Kidney epithelial cell (primary cell): ENCODE results near the gene VAMP5. TPM values are rescaled to one million over a fixed set of nuclear protein-coding genes. Genes with fewer than 3 reads are reported as not detected.
"Not testable (repeated sequence)": the region's sequence is repeated elsewhere in the genome, so short reads cannot be mapped to it uniquely, and the experiment has no call there.

ENCODE experiments used
- DNase-seq: peaks from one replicate; pipeline ENCODE4 v3.0.0-alpha.2; 2010; ENCODE audit warnings: low read depth
- H3K27me3 ChIP-seq: 2 replicates; pipeline ENCODE4 v1.6.0; 2011; ENCODE audit warnings: low read length; ENCODE audit not compliant: control insufficient read depth, insufficient read depth
- H3K36me3 ChIP-seq: 2 replicates; pipeline ENCODE4 v1.5.1; 2011; ENCODE audit warnings: low read length; ENCODE audit not compliant: control insufficient read depth, insufficient read depth
- H3K4me3 ChIP-seq: 2 replicates; pipeline ENCODE4 v1.5.1; 2011; ENCODE audit warnings: low read depth, mild to moderate bottlenecking, control low read depth, low read length
- CTCF ChIP-seq: IDR thresholded peaks from 2 replicates; pipeline ENCODE4 v1.5.1; 2011; ENCODE audit warnings: mild to moderate bottlenecking, moderate library complexity, low read length, control low read depth, inconsistent platforms; ENCODE audit not compliant: insufficient read depth, poor library complexity, severe bottlenecking
- total RNA-seq: library from RNA; depleted of rRNA; stranded (reverse); fragments of >200 nt; gene quantifications from 2 replicates; pipeline ENCODE4 v1.2.3, GENCODE V29; 2015

Gene VAMP5
- total RNA-seq, 1 donor from 2014 or later = 16.5 TPM

- TF ChIP-seq CTCF = no peak
- no peaks in the 10 kb centered on the region for H3K27me3 ChIP-seq
- H3K4me3 ChIP-seq = no peak overlapping the region
- no peaks in the 10 kb centered on the region for H3K36me3 ChIP-seq
- no peak for DNase-seq
Observed at GRCh38 chr2:85588236-85588635, 4.0 kb downstream of the VAMP5 start.

GRCh38 chr2:85588645-85589044 is 4.4 kb downstream of the VAMP5 start:
- H3K27me3 ChIP-seq = no peaks in the 10 kb centered on the region
- TF ChIP-seq CTCF = no peak
- DNase-seq = no peak
- no peaks in the 10 kb centered on the region for H3K36me3 ChIP-seq
- no peak overlapping the region for H3K4me3 ChIP-seq

GRCh38 chr2:85589181-85589580 is 5.0 kb downstream of the VAMP5 start:
- TF ChIP-seq CTCF = no peak
- H3K27me3 ChIP-seq = no peaks in the 10 kb centered on the region
- H3K4me3 ChIP-seq = no peak overlapping the region
- H3K36me3 ChIP-seq = no peaks in the 10 kb centered on the region
- no peak for DNase-seq

- no peaks in the 10 kb centered on the region for H3K27me3 ChIP-seq
- DNase-seq = no peak
- TF ChIP-seq CTCF = no peak
- no peak overlapping the region for H3K4me3 ChIP-seq
- H3K36me3 ChIP-seq = no peaks in the 10 kb centered on the region
Observed at GRCh38 chr2:85589982-85590791, 6.0 kb downstream of the VAMP5 start.

- TF ChIP-seq CTCF = no peak
- no peak for DNase-seq
- Histone ChIP-seq H3K36me3 (no peaks in the 10 kb centered on the region), H3K4me3 (no peak overlapping the region), H3K27me3 (no peaks in the 10 kb centered on the region)
Observed at GRCh38 chr2:85590950-85591349, 6.7 kb downstream of the VAMP5 start.

GRCh38 chr2:85591563-85591962 is 7.3 kb downstream of the VAMP5 start:
- Histone ChIP-seq H3K27me3 (no peaks in the 10 kb centered on the region), H3K4me3 (no peak overlapping the region), H3K36me3 (no peaks in the 10 kb centered on the region)
- TF ChIP-seq CTCF = no peak
- no peak for DNase-seq

- not testable (repeated sequence) for H3K4me3 ChIP-seq, H3K27me3 ChIP-seq, H3K36me3 ChIP-seq, DNase-seq
Observed at GRCh38 chr2:85592299-85592698, 8.1 kb downstream of the VAMP5 start.
